HK-2 (cell line): ENCODE data around the gene FURIN.
"Not testable (repeated sequence)": the region's sequence is repeated elsewhere in the genome, so short reads cannot be mapped to it uniquely, and the experiment has no call there.

Experiments
- DNase-seq: peaks from one replicate; pipeline ENCODE4 v3.0.0-alpha.2; 2018; ENCODE audit not compliant: unreplicated experiment

The FURIN gene

DNA sequence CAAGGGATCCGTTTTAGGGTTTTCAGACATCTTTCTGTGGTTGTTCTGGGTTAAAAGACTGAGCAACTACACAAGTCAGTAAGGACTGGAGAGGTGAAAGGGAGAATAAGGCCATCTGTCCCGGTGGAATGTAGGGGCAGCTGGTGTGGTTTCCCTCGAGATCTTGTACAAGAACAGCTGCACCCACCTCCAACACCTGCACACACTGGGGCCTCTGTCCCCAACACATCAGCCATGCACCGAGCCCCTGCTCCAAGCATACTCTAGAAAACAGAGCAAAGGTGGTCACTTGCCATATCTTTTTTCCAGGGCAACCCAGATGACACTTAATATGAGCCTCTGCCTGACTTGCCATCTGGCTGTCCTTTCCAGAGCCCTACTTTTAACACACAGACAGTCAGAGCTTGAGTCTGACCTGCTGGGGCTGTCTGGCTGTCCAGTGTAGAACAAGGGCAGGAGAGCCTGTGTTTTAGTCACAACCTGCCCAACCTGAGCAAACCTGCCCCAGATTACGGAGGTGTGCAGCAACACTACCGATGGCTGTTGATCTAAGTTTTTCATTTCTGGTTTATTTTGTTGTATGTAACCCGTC lies 46.9 kb downstream of the FURIN start:
- no peak for DNase-seq

GRCh38 chr15:90915808-90916440 lies 47.5 kb downstream of the FURIN start:
- no peak for DNase-seq

GRCh38 chr15:90916461-90916860 lies 48.1 kb downstream of the FURIN start:
- no peak for DNase-seq

DNA sequence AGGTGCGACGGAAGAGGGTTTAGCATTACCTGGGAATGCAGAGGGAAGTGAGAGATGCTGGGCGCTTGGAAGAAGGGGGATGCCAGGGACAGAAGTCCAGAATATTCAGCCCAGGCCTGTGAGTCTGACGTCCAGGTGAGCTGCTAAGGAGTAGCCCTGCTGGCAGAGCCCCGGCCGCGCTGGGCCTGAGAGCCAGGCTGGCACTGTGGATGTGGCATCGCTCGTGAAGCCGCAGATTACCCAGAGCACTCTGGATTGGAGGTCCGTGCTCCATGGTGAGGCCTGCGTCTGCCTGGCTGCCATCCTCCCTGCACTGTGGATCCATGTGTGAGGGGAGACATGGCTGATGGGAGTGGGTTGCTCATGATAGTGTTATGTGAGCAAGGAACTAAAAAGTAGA lies 49.2 kb downstream of the FURIN start:
- DNase-seq: no peak

DNA sequence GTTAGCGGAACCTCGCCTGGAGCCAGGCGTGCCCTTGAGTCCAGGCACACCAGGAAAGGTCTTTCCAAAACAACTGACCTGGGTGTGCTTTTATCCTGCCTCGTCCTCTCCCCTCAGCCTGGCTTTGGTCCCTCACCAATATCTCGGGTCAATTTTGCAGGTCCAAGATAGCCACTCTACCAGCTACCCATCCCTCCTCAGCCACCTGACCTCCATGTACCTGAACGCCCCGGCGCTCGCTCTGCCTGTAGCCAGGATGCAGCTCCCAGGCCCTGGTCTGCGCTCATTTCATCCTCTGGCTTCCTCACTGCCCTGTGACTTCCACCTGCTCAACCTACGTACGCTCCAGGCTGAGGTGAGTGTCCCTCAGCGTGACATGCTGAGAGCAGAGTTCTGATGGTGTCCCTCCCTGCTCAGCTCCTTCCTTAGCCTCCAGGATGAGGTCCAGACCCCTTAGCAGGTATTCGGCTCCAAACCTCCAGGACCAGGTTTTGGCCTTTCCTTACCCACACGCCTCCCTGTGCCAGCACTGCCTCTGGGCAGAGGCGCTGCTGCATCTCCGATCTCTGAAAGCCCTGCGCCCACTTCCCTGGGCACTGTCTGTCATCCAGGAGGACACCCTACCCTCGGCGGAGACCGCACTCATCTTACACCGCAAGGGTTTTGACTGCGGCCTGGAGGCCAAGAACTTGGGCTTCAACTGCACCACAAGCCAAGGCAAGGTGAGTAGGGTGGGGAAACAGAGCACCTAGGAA lies 49.8 kb downstream of the FURIN start:
- no peak for DNase-seq

DNA sequence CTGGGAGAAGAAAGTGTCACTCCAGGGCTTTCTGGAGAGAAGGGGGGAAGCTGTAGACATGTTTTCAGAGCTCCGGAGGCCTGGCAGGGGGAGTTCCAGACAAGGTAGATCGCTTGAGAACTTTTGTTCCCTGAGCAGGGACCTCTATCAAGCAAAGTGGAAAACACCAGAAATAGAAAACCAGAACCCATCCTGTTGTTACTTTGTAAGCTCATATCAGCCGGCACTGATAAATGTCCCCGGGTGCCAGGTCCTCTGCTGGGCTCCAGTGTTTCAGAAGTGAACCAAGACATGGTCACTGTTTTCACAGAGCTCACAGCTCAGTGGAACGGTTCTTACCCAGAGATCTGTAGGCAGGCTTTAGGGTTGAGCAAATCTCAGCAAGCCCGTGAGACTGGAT lies 50.4 kb downstream of the FURIN start:
- no peak for DNase-seq

GRCh38 chr15:90921887-90922286 lies 53.5 kb downstream of the FURIN start:
- no peak for DNase-seq

GRCh38 chr15:90922712-90923322 lies 54.4 kb downstream of the FURIN start:
- DNase-seq: not testable (repeated sequence)

DNA sequence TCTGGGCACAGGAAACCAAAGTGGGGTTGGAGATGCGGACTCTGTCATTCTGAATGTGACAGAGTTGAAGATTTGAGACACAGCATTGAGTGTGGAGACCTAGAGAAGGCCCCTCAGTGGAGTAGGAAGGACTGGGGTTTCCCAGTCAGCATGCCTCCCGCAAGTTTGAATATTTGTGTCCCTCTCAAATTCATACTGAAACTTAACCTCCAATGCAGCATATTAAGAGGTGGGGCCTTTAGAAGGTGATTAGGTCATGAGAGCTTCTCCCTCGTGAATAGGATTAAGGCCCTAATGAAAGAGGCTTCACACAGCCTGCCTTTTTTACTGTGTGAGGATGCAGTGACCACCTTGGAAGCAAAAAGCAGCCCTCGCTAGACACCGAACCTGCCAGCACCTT lies 56.0 kb downstream of the FURIN start:
- DNase-seq: no peak

DNA sequence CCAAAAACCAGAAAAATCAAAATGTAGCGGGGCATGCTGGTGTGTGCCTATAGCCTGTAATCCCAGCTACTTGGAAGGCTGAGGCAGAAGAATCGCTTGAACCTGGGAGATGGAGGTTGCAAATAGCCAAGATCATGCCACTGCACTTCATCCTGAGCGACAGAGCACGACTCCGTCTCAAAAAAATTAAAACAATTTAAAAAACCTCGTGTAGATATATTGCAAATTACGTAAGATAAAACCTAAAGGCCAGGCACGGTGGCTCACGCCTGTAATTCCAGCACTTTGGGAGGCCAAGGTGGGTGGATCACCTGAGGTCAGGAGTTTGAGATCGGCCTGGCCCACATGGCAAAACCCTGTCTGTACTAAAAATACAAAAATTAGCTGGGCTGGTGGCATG lies 58.4 kb downstream of the FURIN start:
- not testable (repeated sequence) for DNase-seq

DNA sequence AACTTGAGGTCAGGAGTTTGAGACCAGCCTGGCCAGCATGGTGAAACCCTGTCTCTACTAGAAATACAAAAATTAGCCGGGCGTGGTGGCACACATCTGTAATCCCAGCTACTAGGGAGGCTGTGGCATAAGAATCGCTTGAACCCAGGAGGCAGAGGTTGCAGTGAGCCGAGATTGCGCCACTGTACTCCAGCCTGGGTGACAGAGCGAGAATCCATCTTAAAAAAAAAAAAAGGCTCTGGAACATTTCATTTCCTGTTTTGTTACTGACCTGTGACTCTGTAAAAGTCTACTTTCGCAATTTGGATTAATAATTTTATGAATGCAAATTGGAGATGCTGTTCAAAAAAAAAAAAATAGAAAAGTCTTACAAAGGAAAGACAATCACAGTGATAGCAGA lies 59.7 kb downstream of the FURIN start:
- DNase-seq: not testable (repeated sequence)

GRCh38 chr15:90929246-90930019 lies 61.0 kb downstream of the FURIN start:
- no peak for DNase-seq

GRCh38 chr15:90930861-90931574 lies 62.6 kb downstream of the FURIN start:
- DNase-seq: no peak

GRCh38 chr15:90931575-90931827 lies 63.1 kb downstream of the FURIN start:
- DNase-seq: no peak

DNA sequence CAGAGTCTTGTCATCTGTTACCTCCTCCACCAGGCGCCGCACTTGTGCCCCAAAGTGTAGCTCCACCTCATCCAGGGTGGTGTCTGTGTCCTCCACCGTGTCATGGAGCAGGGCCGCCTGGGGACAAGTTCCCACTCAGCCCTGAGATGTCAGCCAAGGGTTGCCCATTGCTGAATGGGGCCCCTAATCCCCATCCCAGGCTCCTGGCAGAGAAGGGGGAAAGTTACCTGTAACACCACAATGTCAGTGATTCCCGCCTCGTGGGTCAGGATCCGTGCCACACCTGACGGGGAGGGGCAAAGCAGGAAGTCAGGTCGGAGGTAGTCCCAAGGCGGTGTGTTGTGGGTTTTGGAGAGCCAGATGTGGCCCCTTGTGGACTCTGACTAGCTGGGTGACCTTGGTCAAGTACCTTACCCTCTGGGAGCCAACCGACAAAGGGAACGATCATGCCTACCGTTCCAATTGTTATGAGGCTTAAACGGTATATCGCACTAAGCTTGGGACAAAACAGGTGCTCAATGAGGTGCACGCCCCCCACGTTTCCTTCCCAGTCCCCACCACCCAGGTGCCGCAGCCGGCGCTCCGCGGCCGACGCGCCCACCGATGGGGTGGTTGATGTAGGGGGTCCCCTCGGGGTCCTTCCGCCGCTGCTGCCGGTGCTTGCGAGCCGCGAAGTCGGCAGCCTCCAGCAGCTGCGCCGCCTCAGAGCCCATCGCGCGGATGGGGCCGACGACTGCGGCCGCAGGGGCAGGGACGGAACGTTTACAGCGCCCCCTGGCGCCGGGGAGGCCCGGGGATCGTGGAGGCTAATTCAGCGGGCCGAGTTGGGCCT lies 63.7 kb downstream of the FURIN start, which contains the start of gene HDDC3:
Gene HDDC3, minus strand, starts transcription at position 722 of the 832 bp plus-strand sequence. Its CDS starts 9 bp downstream, at position 713.
- peak; percentile 84 for DNase-seq

GRCh38 chr15:90932660-90932991 lies 64.2 kb downstream of the FURIN start:
- DNase-seq: no peak
